Psoas muscle (tissue), 8 donors: ENCODE measurements around the gene ITPR1. TPM values are rescaled to one million over a fixed set of nuclear protein-coding genes. Genes with fewer than 3 reads are reported as not detected.
A peak's percentile ranks its signal among the peaks of the same experiment; 100 is the strongest.

Experiments used
- ATAC-seq, 4 donors: fragments of 200-7000 bp; cut with Tn5 transposase; one replicate each; pipeline ENCODE4 v1.9.1; 2020; ENCODE audit warnings: moderate library complexity in 3 of 4, mild to moderate bottlenecking in 2 of 4
- DNase-seq, 2 donors: peaks; one replicate each; pipeline ENCODE4 v3.0.0-alpha.2; 2020
- H3K27ac ChIP-seq: fragments of 200-600 bp; one replicate; pipeline ENCODE4 v1.8.0; 2022
- H3K27me3 ChIP-seq, 3 donors: fragments of 200-600 bp in 1 of 3; one replicate each; pipeline versions ENCODE4 v1.6.1 to v1.8.0; 2013 to 2022; ENCODE audit warnings: low read length in 2 of 3, mild to moderate bottlenecking in 2 of 3, moderate library complexity in 1 of 3; ENCODE audit not compliant: insufficient read depth in 3 of 3
- H3K36me3 ChIP-seq, 2 donors: fragments of 200-600 bp in 1 of 2; one replicate each; pipeline versions ENCODE4 v1.6.1 to v1.8.0; 2013 to 2022; ENCODE audit warnings: low read depth in 1 of 2, mild to moderate bottlenecking in 1 of 2, moderate library complexity in 1 of 2; ENCODE audit not compliant: insufficient read depth in 1 of 2
- H3K4me1 ChIP-seq: fragments of 200-600 bp; one replicate; pipeline ENCODE4 v1.8.0; 2022
- H3K4me3 ChIP-seq: fragments of 200-600 bp; one replicate; pipeline ENCODE4 v1.8.0; 2022; ENCODE audit warnings: mild to moderate bottlenecking
- H3K9me3 ChIP-seq: fragments of 200-600 bp; one replicate; pipeline ENCODE4 v1.8.0; 2022
- CTCF ChIP-seq: fragments of 200-600 bp; IDR thresholded peaks from one replicate; pipeline ENCODE4 v1.8.0; 2022; ENCODE audit warnings: antibody characterized with exemption
- WGBS, 3 donors: extraction: QIAGEN DNeasy Blood & Tissue Kit; methylation state at CpG; one replicate each; pipeline versions ENCODE4 v1.1.6 to v1.1.7; 2013; 5-methylcytosine and 5-hydroxymethylcytosine counted together
- intact Hi-C, 2 donors: fragments of 100-400 bp; cut with DNase I; formaldehyde crosslinking; loops; one replicate each; pipeline versions ENCODE4 v1.11.0 to v1.14.2; 2022
- polyA plus RNA-seq, 3 donors: library from polyadenylated mRNA; stranded (reverse); fragments of 200-250 nt; gene quantifications; one replicate each; pipeline ENCODE4 v1.2.3, GENCODE V29; 2013
- total RNA-seq, 4 donors: library from RNA; stranded (reverse); fragmentation: NEBNext Ultra II Directional in 2 of 4; extraction: Animal tissue kit (Norgen Biotek cat#: 25700) in 2 of 4; gene quantifications; one replicate each; pipeline versions ENCODE4 v1.2.1 to v1.2.4, GENCODE V29; 2021 to 2023
- donor health status: healthy with polysubstance abuse.
- donor health status: DM: no; HTN: no; CAD: no; lungs with moderate emphysema.
- donor health status: Bipolar disorder and iron deficiency.
- donor health status: healthy.
- donor health status: DM: yes; HTN: yes; CAD: no.
- donor health status: DM: no; HTN: no; CAD: no.
- donor health status: DM: no; HTN: no; CAD: no.
- donor health status: DM: yes; HTN: yes; CAD: no.

The ITPR1 gene
- total and polyA plus RNA-seq, 7 donors, result 4.4 to 9.2 (median 8.8) TPM

GRCh38 chr3:4571690-4572334 lies 78.7 kb downstream of the ITPR1 start:
- no peak for DNase-seq
- no peaks in the 10 kb centered on the region for H3K27me3 ChIP-seq
- no peaks in the 10 kb centered on the region for H3K9me3 ChIP-seq
- H3K4me1 ChIP-seq, result peaks cover 3% of the 10 kb centered on the region
- TF ChIP-seq CTCF, result peak; percentile 15
- H3K27ac ChIP-seq, result no peak overlapping the region
- no peak for ATAC-seq
- intact Hi-C loops, result no loop called here
- 91 to 100% (median 95%) methylated on average over 1 of the region's 1 CpG for WGBS, 3 donors
- H3K4me3 ChIP-seq, result no peak overlapping the region
- no peaks in the 10 kb centered on the region for H3K36me3 ChIP-seq

- intact Hi-C loops, result no loop called here
- no peaks in the 10 kb centered on the region for H3K9me3 ChIP-seq
- no peak overlapping the region for H3K27ac ChIP-seq
- no peaks in the 10 kb centered on the region for H3K36me3 ChIP-seq
- H3K4me3 ChIP-seq, result no peak overlapping the region
- H3K27me3 ChIP-seq, result no peaks in the 10 kb centered on the region
- TF ChIP-seq CTCF, result no peak
- no peak for DNase-seq
- ATAC-seq, result no peak
- peaks cover 3% of the 10 kb centered on the region for H3K4me1 ChIP-seq
- WGBS, 3 donors, result 88 to 95% (median 91%) methylated on average over 2 of the region's 2 CpGs
Observed at GRCh38 chr3:4573153-4573552, 80.0 kb downstream of the ITPR1 start.

GRCh38 chr3:4574426-4574965 lies 81.3 kb downstream of the ITPR1 start:
- DNase-seq (no peak), ATAC-seq (no peak)
- intact Hi-C loops, result no loop called here
- Histone ChIP-seq H3K9me3 (no peaks in the 10 kb centered on the region), H3K4me3 (no peak overlapping the region), H3K27ac (no peak overlapping the region), H3K4me1 (peaks cover 3% of the 10 kb centered on the region), H3K36me3 (no peaks in the 10 kb centered on the region), H3K27me3 (no peaks in the 10 kb centered on the region)
- 80 to 86% (median 83%) methylated on average over 6 of the region's 6 CpGs for WGBS, 3 donors
- no peak for TF ChIP-seq CTCF

GRCh38 chr3:4575381-4575780 lies 82.2 kb downstream of the ITPR1 start:
- no peaks in the 10 kb centered on the region for H3K27me3 ChIP-seq
- TF ChIP-seq CTCF, result no peak
- no peak overlapping the region for H3K4me3 ChIP-seq
- no peak for DNase-seq
- no peaks in the 10 kb centered on the region for H3K4me1 ChIP-seq
- intact Hi-C loops, result no loop called here
- H3K36me3 ChIP-seq, result no peaks in the 10 kb centered on the region
- no peak for ATAC-seq
- H3K27ac ChIP-seq, result no peak overlapping the region
- H3K9me3 ChIP-seq, result no peaks in the 10 kb centered on the region

- 81 to 86% (median 81%) methylated on average over 3 of the region's 3 CpGs for WGBS, 3 donors
- H3K9me3 ChIP-seq, result no peaks in the 10 kb centered on the region
Observed at GRCh38 chr3:4577721-4578120, 84.6 kb downstream of the ITPR1 start.

More at GRCh38 chr3:4577721-4578120, 84.6 kb downstream of the ITPR1 start:
- H3K27me3 ChIP-seq, result no peaks in the 10 kb centered on the region
- H3K27ac ChIP-seq, result no peak overlapping the region
- H3K4me1 ChIP-seq, result peaks cover 3% of the 10 kb centered on the region
- TF ChIP-seq CTCF, result no peak
- no peak overlapping the region for H3K4me3 ChIP-seq
- intact Hi-C loops, result no loop called here
- ATAC-seq (no peak), DNase-seq (no peak)
- no peaks in the 10 kb centered on the region for H3K36me3 ChIP-seq
